MCF 10A (cell line): ENCODE measurements around the gene GABRD. TPM values are rescaled to one million over a fixed set of nuclear protein-coding genes. Genes with fewer than 3 reads are reported as not detected.

Experiments
- BruUV-seq: library from RNA; stranded (reverse); fragments of 400-500 nt; replicated peaks from 2 replicates; lab custom pipeline; 2021; lab: Mats Ljungman, UMichigan
- CTCF ChIA-PET: fragments of 300-600 bp; sonication (Branson Sonifier 250); formaldehyde crosslinking; extraction: SDS; loops from one replicate; lab custom pipeline; 2021; ENCODE audit warnings: antibody characterized with exemption, inconsistent platforms; lab: Yijun Ruan, JAX
- POLR2A ChIA-PET: fragments of 300-600, 350-650 bp; sonication (Branson Sonifier 250); formaldehyde crosslinking; extraction: SDS; loops from one replicate; lab custom pipeline; 2020; ENCODE audit warnings: antibody characterized with exemption, inconsistent platforms; lab: Yijun Ruan, JAX
- DNase-seq: peaks from one replicate; pipeline ENCODE4 v3.0.0-alpha.2; 2018; ENCODE audit not compliant: unreplicated experiment
- H3K27ac Mint-ChIP-seq: one replicate; pipeline ENCODE4 v1.8.0; 2022; ENCODE audit warnings: mild to moderate bottlenecking, low read depth, mixed read lengths; ENCODE audit not compliant: unreplicated experiment
- H3K27me3 Mint-ChIP-seq: one replicate; pipeline ENCODE4 v1.8.0; 2022; ENCODE audit warnings: mixed read lengths; ENCODE audit not compliant: insufficient read depth, unreplicated experiment
- H3K36me3 Mint-ChIP-seq: one replicate; pipeline ENCODE4 v1.8.0; 2022; ENCODE audit warnings: mild to moderate bottlenecking, moderate library complexity, mixed read lengths; ENCODE audit not compliant: insufficient read depth, unreplicated experiment
- H3K4me1 Mint-ChIP-seq: one replicate; pipeline ENCODE4 v1.8.0; 2022; ENCODE audit warnings: mixed read lengths; ENCODE audit not compliant: insufficient read depth, unreplicated experiment
- H3K4me3 Mint-ChIP-seq: one replicate; pipeline ENCODE4 v1.8.0; 2022; ENCODE audit warnings: mild to moderate bottlenecking, moderate library complexity, mixed read lengths; ENCODE audit not compliant: unreplicated experiment
- H3K9me3 Mint-ChIP-seq: one replicate; pipeline ENCODE4 v1.8.0; 2022; ENCODE audit warnings: mixed read lengths; ENCODE audit not compliant: unreplicated experiment
- CTCF ChIP-seq: fragments of 200-600 bp; IDR thresholded peaks from one replicate; pipeline ENCODE4 v1.8.0; 2022; ENCODE audit warnings: antibody characterized with exemption, mild to moderate bottlenecking; ENCODE audit not compliant: unreplicated experiment
- intact Hi-C: fragments of 100-400 bp; cut with micrococcal nuclease; formaldehyde crosslinking; loops from 2 replicates; pipeline ENCODE4 v1.14.1; 2022
- total RNA-seq: library from RNA; stranded (reverse); gene quantifications from 2 replicates; pipeline ENCODE4 v1.2.3, GENCODE V29; 2022

Gene GABRD
- total RNA-seq, 1 experiment from 2014 or later: not detected

GRCh38 chr1:1986451-1987141, 32.5 kb upstream of the GABRD start:
- H3K4me3 Mint-ChIP-seq: no peak overlapping the region
- no peaks in the 10 kb centered on the region for H3K9me3 Mint-ChIP-seq
- intact Hi-C loops: no loop called here
- no TSS peak for BruUV-seq
- no peaks in the 10 kb centered on the region for H3K36me3 Mint-ChIP-seq
- CTCF ChIA-PET: interaction anchor here (2.8 kb wide), 1 partner anchor 59 kb away, joined by 13 read pairs; no protein-coding TSS in a partner anchor
- no peak for TF ChIP-seq CTCF
- no peak overlapping the region for H3K27ac Mint-ChIP-seq
- H3K4me1 Mint-ChIP-seq: peaks cover 9% of the 10 kb centered on the region
- H3K27me3 Mint-ChIP-seq: peaks cover 19% of the 10 kb centered on the region
- DNase-seq: no peak
- POLR2A ChIA-PET: no interaction called here

GRCh38 chr1:1987142-1987510, 32.0 kb upstream of the GABRD start:
- intact Hi-C loops: no loop called here
- Mint-ChIP-seq H3K36me3 (no peaks in the 10 kb centered on the region), H3K27me3 (peaks cover 19% of the 10 kb centered on the region), H3K27ac (no peak overlapping the region), H3K9me3 (no peaks in the 10 kb centered on the region), H3K4me1 (peaks cover 9% of the 10 kb centered on the region), H3K4me3 (no peak overlapping the region)
- no peak for DNase-seq
- TF ChIP-seq CTCF: no peak
- ChIA-PET CTCF (interaction anchor here (0.5 to 2.8 kb wide), 2 partner anchors 44 to 58 kb away, joined by 3 to 13 read pairs; no protein-coding TSS in a partner anchor), POLR2A (no interaction called here)
- no TSS peak for BruUV-seq

- intact Hi-C loops: no loop called here
- no peak for DNase-seq
- TF ChIP-seq CTCF: no peak
- BruUV-seq: no TSS peak
- peaks cover 9% of the 10 kb centered on the region for H3K4me1 Mint-ChIP-seq
- no peaks in the 10 kb centered on the region for H3K9me3 Mint-ChIP-seq
- peaks cover 19% of the 10 kb centered on the region for H3K27me3 Mint-ChIP-seq
- H3K27ac Mint-ChIP-seq: no peak overlapping the region
- ChIA-PET POLR2A (no interaction called here), CTCF (interaction anchor here (2.8 kb wide), 1 partner anchor 57 kb away, joined by 13 read pairs; no protein-coding TSS in a partner anchor)
- H3K4me3 Mint-ChIP-seq: no peak overlapping the region
- no peaks in the 10 kb centered on the region for H3K36me3 Mint-ChIP-seq
These were observed 30.8 kb upstream of the GABRD start for GRCh38 chr1:1988061-1988945.

- Mint-ChIP-seq H3K9me3 (no peaks in the 10 kb centered on the region), H3K4me1 (peaks cover 9% of the 10 kb centered on the region), H3K27ac (no peak overlapping the region), H3K4me3 (no peak overlapping the region), H3K27me3 (peaks cover 19% of the 10 kb centered on the region), H3K36me3 (no peaks in the 10 kb centered on the region)
- BruUV-seq: no TSS peak
- intact Hi-C loops: no loop called here
- ChIA-PET CTCF (interaction anchor here (2.8 kb wide), 1 partner anchor 56 kb away, joined by 13 read pairs; no protein-coding TSS in a partner anchor), POLR2A (no interaction called here)
- no peak for TF ChIP-seq CTCF
- DNase-seq: peak; percentile 56
These were observed 30.0 kb upstream of the GABRD start for GRCh38 chr1:1989102-1989542.
